SU-DHL-6 (cell line): Measurements from ENCODE around the gene SORCS2.

ENCODE experiments used
- EZH2phosphoT487 ChIP-seq: fragments of 200-600 bp; sonication (generic), shearing (Covaris generic); conservative IDR thresholded peaks from 2 replicates; pipeline ENCODE4 v1.6.1; 2018; ENCODE audit warnings: mild to moderate bottlenecking, antibody characterized with exemption, low read length, moderate library complexity, mixed read lengths
- TF ChIP-seq, protein P1 (sequence below): fragments of 200-600 bp; sonication (generic); IDR thresholded peaks from one replicate; pipeline ENCODE4 v1.5.1; 2017; ENCODE audit warnings: antibody characterized with exemption, mild to moderate bottlenecking, low read length, moderate library complexity; ENCODE audit not compliant: insufficient read depth, poor library complexity, severe bottlenecking

DNA sequence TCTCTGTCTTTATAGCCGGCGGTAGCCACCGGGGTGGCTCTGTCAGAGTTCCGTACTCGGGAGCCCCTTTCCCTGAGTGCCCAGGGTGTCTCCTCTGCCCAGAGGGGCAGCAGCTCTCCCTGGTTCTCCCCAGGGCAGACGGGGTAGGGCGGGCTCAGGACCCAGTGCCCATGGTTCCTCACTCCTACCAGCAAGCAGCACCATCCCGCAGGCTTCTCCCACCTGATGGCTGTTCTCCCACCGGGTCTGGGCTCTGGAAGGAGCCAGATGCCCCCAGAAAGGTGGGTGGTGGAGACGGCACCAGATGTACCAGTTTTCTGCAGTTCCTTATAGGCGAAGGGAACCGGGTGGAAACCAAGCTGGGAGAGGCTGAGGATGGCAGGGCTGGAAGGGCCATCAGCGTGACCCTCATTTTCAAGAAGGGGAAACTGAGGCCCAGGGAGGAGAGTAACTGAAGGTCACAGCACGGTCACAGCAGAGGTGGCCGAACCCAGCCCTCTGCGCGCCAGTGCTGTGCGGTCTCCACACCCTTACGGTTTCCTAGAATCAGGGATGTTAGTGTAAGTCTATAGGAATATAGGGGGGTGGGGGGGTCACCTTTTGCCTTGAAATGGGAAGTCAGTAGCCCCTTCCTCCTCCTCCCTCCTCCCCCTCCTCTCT lies 548.7 kb downstream of the SORCS2 start:
- TF ChIP-seq, protein P1, sequence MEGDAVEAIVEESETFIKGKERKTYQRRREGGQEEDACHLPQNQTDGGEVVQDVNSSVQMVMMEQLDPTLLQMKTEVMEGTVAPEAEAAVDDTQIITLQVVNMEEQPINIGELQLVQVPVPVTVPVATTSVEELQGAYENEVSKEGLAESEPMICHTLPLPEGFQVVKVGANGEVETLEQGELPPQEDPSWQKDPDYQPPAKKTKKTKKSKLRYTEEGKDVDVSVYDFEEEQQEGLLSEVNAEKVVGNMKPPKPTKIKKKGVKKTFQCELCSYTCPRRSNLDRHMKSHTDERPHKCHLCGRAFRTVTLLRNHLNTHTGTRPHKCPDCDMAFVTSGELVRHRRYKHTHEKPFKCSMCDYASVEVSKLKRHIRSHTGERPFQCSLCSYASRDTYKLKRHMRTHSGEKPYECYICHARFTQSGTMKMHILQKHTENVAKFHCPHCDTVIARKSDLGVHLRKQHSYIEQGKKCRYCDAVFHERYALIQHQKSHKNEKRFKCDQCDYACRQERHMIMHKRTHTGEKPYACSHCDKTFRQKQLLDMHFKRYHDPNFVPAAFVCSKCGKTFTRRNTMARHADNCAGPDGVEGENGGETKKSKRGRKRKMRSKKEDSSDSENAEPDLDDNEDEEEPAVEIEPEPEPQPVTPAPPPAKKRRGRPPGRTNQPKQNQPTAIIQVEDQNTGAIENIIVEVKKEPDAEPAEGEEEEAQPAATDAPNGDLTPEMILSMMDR, result no peak
- TF ChIP-seq EZH2phosphoT487, result no peak
